Pancreas (tissue), 10 donors: ENCODE results near the gene PHF21B. TPM values are rescaled to one million over a fixed set of nuclear protein-coding genes. Genes with fewer than 3 reads are reported as not detected.

Experiments used
- ATAC-seq, 4 donors: fragments of 200-7000 bp; cut with Tn5 transposase; one replicate each; pipeline versions ENCODE4 v1.8.0 to v1.9.1; 2020; ENCODE audit warnings: mild to moderate bottlenecking in 4 of 4, moderate library complexity in 4 of 4
- DNase-seq, 6 donors: peaks; one replicate each; pipeline ENCODE4 v3.0.0-alpha.2; 2020
- FAIRE-seq: peaks from 2 replicates; lab custom pipeline; 2012; peaks lifted over from hg19 to GRCh38; lab: Jason Lieb, UNC
- H3K27ac ChIP-seq, 4 donors: fragments of 200-600 bp; sonication (generic); 1 replicate in 3 of 4; 2 replicates in 1 of 4; pipeline versions ENCODE4 v1.5.0 to v1.8.0; 2020
- H3K27me3 ChIP-seq, 4 donors: fragments of 200-600 bp; one replicate each; pipeline ENCODE4 v1.8.0; 2021
- H3K36me3 ChIP-seq, 3 donors: fragments of 200-600 bp; sonication (generic) in 1 of 3; one replicate each; pipeline versions ENCODE4 v1.5.0 to v1.8.0; 2020 to 2021
- H3K4me1 ChIP-seq, 3 donors: fragments of 200-600 bp; one replicate each; pipeline ENCODE4 v1.8.0; 2021
- H3K4me3 ChIP-seq, 4 donors: fragments of 200-600 bp; sonication (generic) in 2 of 4; one replicate each; pipeline versions ENCODE4 v1.5.0 to v1.8.0; 2020 to 2021
- H3K9me3 ChIP-seq, 4 donors: fragments of 200-600 bp; one replicate each; pipeline ENCODE4 v1.8.0; 2021
- CTCF ChIP-seq, 4 donors: fragments of 200-600 bp; sonication (generic) in 3 of 4; IDR thresholded peaks; one replicate each; pipeline versions ENCODE4 v1.5.0 to v1.8.0; 2021; ENCODE audit warnings: antibody characterized with exemption in 4 of 4
- WGBS, 2 donors: extraction: QIAGEN DNeasy Blood & Tissue Kit; methylation state at CpG; one replicate each; pipeline ENCODE4 v1.1.7; 2013; 5-methylcytosine and 5-hydroxymethylcytosine counted together
- intact Hi-C, 3 donors: fragments of 100-400 bp; cut with DNase I; formaldehyde crosslinking; loops; one replicate each; pipeline versions ENCODE4 v1.11.1 to v1.14.2; 2022
- polyA plus RNA-seq, 2 donors: library from polyadenylated mRNA; stranded (reverse); fragments of 200-250 nt; gene quantifications; one replicate each; pipeline ENCODE4 v1.2.3, GENCODE V29; 2013
- total RNA-seq, 6 donors: library from RNA; stranded (reverse); fragmentation: NEBNext Ultra II Directional in 4 of 6; extraction: Animal tissue kit (Norgen Biotek cat#: 25700) in 4 of 6; gene quantifications; one replicate each; pipeline versions ENCODE4 v1.2.1 to v1.2.4, GENCODE V29; 2021 to 2023
- donor health status: healthy with polysubstance abuse.
- donor health status: DM: no; HTN: no; CAD: no; lungs with moderate emphysema.
- donor health status: DM: no; HTN: no; CAD: no.
- donor health status: control.
- donor health status: control.
- donor health status: Bipolar disorder and iron deficiency.
- donor health status: DM: yes; HTN: yes; CAD: no.
- donor health status: DM: no; HTN: no; CAD: no.
- donor health status: DM: no; HTN: no; CAD: no.
- donor health status: DM: yes; HTN: yes; CAD: no.

Gene PHF21B
- total and polyA plus RNA-seq, 8 donors, result 0.34 to 2.9 (median 0.57) TPM; not detected in 1

- Histone ChIP-seq H3K36me3 (no peaks in the 10 kb centered on the region), H3K27ac (no peak overlapping the region), H3K27me3 (peaks cover 0 to 5% (median 0%) of the 10 kb centered on the region in 4 donors), H3K9me3 (no peaks in the 10 kb centered on the region), H3K4me3 (no peak overlapping the region), H3K4me1 (no peaks in the 10 kb centered on the region)
- intact Hi-C loops, result no loop called here
- WGBS, 2 donors, result 8 to 14% methylated on average over 9 of the region's 9 CpGs
- DNase-seq (no peak), FAIRE-seq (no peak), ATAC-seq (no peak)
- TF ChIP-seq CTCF (IDR thresholded peaks at IDR 0.05), result no peak
Measured at GRCh38 chr22:45023431-45023830, 13.6 kb upstream of the PHF21B start.

GRCh38 chr22:45019861-45020655 is 10.3 kb upstream of the PHF21B start:
- Histone ChIP-seq H3K9me3 (no peaks in the 10 kb centered on the region), H3K4me3 (no peak overlapping the region), H3K4me1 (no peaks in the 10 kb centered on the region), H3K27ac (no peak overlapping the region), H3K27me3 (peaks cover 0 to 5% (median 0%) of the 10 kb centered on the region in 4 donors), H3K36me3 (no peaks in the 10 kb centered on the region)
- no peak for ATAC-seq
- no peak for FAIRE-seq
- intact Hi-C loops, result no loop called here
- TF ChIP-seq CTCF (IDR thresholded peaks at IDR 0.05), result no peak
- no peak for DNase-seq
- WGBS, 2 donors, result 46 to 56% methylated on average over 15 to 16 of the region's 16 CpGs

- DNase-seq (no peak), FAIRE-seq (no peak), ATAC-seq (no peak)
- Histone ChIP-seq H3K27ac (no peak overlapping the region), H3K4me3 (no peak overlapping the region), H3K27me3 (peaks cover 0 to 17% (median 0%) of the 10 kb centered on the region in 4 donors), H3K36me3 (no peaks in the 10 kb centered on the region), H3K4me1 (peaks cover 0 to 8% (median 0%) of the 10 kb centered on the region in 3 donors), H3K9me3 (no peaks in the 10 kb centered on the region)
- 46 to 52% methylated on average over 4 of the region's 4 CpGs for WGBS, 2 donors
- TF ChIP-seq CTCF (IDR thresholded peaks at IDR 0.05), result no peak
- intact Hi-C loops, result no loop called here
Measured at GRCh38 chr22:45014654-45015053, 4.8 kb upstream of the PHF21B start.

- no peak for FAIRE-seq
- WGBS, 2 donors, result 72 to 91% methylated on average over 5 of the region's 5 CpGs
- intact Hi-C loops, result no loop called here
Measured at GRCh38 chr22:45013138-45013537, 3.3 kb upstream of the PHF21B start.

More at GRCh38 chr22:45013138-45013537, 3.3 kb upstream of the PHF21B start:
- DNase-seq (no peak), ATAC-seq (no peak)
- peaks cover 0 to 17% (median 3%) of the 10 kb centered on the region in 4 donors for H3K27me3 ChIP-seq
- H3K36me3 ChIP-seq, result no peaks in the 10 kb centered on the region
- H3K4me1 ChIP-seq, result peaks cover 7 to 12% (median 9%) of the 10 kb centered on the region in 3 donors
- H3K4me3 ChIP-seq, result no peak overlapping the region
- no peak for TF ChIP-seq CTCF (IDR thresholded peaks at IDR 0.05)
- no peak overlapping the region for H3K27ac ChIP-seq
- H3K9me3 ChIP-seq, result no peaks in the 10 kb centered on the region
